SKM-1 treated with dmso at 0.1 percent for 144 hours (cell line): ENCODE measurements around the gene NEU4.

Source experiments
- DNase-seq: peaks from one replicate; lab custom pipeline; 2025; ENCODE audit not compliant: unreplicated experiment; lab: John Stamatoyannopoulos, UW

The NEU4 gene

DNA sequence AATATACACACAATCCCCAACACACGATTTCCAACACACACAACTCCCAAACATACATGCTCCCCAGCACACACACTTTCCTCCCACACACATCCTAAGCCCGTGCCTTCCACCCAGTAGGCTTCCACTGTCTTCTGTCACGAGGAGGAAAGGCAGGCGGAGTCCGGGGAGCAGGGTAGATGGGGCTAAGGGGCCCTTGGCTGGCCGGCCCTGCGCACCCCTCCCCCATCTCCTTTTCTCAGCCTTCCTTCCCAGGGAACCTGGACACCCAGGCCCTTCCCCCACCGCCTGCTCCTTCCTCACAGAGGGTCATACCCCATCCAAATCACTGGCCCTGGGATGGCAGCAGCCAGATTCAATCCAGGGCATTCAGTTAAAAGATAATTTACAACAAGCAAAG lies 53.1 kb downstream of the NEU4 start:
- DNase-seq, result no peak

DNA sequence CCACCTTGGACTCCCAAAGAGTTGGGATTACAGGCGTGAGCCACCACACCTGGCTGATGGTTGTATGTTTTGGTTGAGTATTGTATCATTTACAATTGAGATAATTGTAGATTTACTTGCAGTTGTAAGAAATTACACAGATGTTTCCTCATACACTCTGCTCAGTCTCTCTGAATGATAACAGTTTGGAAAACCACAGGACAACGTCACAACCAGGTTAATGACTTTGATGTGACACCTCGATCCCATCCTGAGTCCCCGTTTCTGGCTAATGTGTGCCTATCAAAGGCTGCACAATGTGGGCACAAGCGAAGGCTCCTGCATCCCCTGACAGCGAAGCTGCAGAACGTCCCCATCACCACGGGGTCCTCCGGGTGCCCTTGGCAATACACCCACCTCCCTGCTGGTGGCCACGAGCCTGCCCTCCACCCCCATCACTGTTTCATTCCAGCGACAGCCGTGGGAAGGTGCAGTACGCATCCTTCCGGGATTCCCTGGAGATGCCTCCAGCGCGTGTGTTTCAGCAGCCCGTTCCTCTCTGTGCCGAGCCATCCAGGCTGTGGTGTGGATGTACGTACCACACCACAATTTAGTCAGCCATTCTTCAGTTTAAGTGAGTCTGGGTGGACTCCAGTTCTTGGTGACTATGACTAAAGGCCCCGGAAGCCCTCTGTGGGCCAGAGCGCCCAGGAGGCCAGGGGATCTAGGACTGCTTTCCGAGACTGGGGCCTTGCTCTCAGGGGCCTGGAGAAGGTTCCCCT lies 54.0 kb downstream of the NEU4 start:
- DNase-seq, result no peak

DNA sequence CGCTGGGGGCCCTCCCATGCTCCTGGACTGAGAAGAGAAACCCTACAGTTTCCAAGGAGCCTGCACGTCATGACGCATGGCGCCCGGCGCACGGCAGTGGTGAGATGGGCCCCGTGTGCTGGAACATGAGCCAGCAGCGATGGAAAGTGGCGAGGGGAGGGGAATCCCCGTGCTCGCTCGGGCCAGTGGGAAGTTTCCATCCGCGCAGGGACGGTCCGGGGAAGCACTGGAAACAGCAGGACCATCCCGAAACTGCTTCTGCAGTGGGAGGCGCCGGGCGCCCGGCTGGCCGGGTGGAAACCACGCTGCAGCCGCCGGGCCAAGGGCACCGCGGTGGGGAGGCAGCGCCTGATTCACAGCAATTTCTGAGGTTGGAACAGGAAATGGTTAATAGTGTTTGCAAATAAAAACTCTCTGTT lies 54.6 kb downstream of the NEU4 start:
- DNase-seq, result no peak

DNA sequence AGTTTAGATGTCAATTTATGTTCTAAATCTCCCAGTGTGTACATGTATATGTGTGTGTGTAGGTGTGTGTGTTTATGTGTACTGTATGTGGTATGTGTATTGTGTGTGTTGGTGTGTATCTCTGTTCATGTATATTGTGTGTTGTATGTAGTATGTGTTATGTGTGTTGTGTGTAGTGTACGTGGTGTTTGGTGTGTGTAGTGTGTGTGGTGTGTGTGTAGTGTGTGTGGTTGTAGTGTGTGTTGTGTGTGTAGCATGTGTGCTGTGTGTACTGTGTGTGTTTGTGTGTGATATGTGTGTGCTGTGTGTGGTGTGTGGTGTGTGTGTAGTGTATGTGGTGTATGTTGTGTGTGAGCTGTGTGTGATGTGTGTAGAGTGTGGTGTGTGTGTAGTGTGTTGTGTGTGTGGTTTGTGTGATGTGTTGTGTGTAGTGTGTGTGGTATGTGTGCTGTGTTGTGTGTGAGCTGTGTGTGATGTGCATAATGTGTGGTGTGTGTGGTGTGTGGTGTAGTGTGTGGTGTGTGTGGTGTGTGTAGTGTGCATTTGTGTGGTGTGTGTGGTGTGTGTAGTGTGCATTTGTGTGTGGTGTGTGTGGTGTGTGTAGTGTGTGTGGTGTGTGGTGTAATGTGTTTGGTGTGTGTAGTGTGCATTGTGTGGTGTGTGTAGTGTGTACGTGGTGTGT lies 55.3 kb downstream of the NEU4 start:
- no peak for DNase-seq

DNA sequence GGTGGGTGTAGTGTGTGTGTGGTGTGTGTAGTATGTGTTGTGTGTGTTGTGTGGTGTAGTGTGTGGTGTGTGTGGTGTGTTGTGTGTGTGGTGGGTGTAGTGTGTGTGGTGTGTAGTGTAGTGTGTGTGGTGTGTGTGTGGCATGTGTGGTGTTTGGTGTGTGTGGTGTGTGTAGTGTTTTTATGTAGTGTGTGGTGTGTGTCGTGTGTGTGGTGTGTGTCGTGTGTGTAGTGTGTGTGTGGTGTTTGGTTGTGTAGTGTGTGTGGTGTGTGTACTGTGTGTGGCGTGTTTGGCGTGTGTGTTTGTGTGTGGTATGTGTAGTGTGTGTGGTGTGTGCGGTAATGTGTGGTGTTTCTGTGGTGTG lies 55.8 kb downstream of the NEU4 start:
- DNase-seq, result no peak

DNA sequence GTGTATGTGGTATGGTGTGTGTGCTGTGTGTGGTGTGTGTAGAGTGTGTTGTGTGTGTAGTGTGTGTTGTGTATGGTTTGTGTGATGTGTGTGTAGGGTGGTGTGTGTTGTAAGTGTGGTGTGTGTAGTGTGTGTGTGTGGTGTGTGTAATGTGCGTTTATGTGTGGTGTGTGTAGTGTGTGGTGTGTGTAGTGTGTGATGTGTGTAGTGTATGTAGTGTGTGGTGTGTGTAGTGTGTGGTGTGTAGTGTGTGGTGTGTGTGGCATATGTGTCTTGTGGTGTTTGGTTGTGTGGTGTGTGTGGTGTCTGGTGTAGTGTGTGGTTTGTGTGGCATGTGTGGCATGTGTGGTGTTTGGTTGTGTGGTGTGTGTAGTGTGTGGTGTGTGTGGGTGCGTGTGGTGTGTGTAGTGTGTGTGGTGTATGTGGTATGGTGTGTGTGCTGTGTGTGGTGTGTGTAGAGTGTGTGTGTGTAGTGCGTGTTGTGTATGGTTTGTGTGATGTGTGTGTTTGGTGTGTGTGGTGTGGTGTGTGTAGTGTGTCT lies 56.5 kb downstream of the NEU4 start:
- no peak for DNase-seq

DNA sequence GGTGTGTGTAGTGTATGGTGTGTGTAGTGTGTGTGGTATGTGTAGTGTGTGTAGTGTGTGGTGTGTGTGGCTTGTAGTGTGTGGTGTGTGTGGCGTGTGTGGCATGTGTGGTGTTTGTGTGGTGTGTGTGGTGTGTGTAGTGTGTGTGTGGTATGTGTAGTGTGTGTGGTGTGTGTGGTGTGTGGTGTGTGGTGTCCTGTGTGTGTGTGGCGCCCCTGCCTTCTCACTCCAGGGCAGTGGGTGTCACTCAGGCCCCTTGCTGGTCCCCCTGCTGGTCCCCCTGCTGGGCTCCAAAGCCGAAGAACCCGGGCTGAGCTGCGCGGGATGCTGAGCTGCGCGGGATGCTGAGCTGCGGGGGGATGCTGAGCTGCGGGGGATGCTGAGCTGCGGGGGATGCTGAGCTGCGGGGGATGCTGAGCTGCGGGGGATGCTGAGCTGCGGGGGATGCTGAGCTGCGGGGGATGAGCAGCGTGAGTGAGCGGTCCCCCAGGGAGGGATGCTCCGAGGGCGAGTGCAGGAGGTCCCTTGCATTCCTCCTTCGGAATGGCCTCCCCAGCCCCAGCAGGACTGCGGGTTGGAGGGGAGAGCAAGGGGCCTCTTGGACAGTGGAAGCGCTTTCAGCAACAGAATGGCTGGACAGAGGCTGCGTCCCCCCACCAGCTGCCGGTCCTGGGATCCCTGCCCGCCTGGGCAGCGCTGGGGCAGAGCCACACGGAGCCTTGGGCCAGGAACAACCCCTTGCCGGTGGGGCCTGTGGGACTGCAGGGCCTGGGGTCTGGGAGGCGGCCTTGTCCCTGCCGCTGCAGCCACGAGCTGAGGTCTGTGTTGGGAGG lies 57.2 kb downstream of the NEU4 start:
- DNase-seq, result no peak
